H1 (cell line): ENCODE measurements around the gene PIAS4. TPM values are rescaled to one million over a fixed set of nuclear protein-coding genes. Genes with fewer than 3 reads are reported as not detected.

Experiments used
- CTCF ChIA-PET: fragments of 300-600 bp; sonication (Branson Sonifier 250); formaldehyde crosslinking; loops from one replicate; lab custom pipeline; 2021; ENCODE audit not compliant: partially characterized antibody; lab: Charles Lee
- POLR2A ChIA-PET: fragments of 300-600 bp; sonication (Branson Sonifier 250); formaldehyde crosslinking; loops from one replicate; lab custom pipeline; 2021; ENCODE audit warnings: inconsistent platforms; ENCODE audit not compliant: partially characterized antibody; lab: Charles Lee
- DNase-seq, 2 experiments: peaks; one replicate each; pipeline versions ENCODE4 v3.0.0 to v3.0.0-alpha.2; 2010 to 2022; ENCODE audit warnings: low spot score in 2 of 2, low read depth in 1 of 2, mixed read lengths in 1 of 2
- FAIRE-seq: peaks from 2 replicates; lab custom pipeline; 2011; peaks lifted over from hg19 to GRCh38; lab: Jason Lieb, UNC
- H2AFZ ChIP-seq: 2 replicates; pipeline ENCODE4 v1.8.1; 2012; ENCODE audit warnings: low read length, inconsistent platforms
- H2AK5ac ChIP-seq: 2 replicates; pipeline ENCODE4 v1.6.1; 2013; ENCODE audit warnings: low read depth, low read length
- H2BK120ac ChIP-seq: replicated peaks from 2 replicates; pipeline ENCODE3; 2013; ENCODE audit warnings: low read depth, low read length, inconsistent platforms
- H2BK12ac ChIP-seq: 2 replicates; pipeline ENCODE4 v1.6.1; 2013; ENCODE audit warnings: low read depth, low read length
- H2BK15ac ChIP-seq: 2 replicates; pipeline ENCODE4 v1.6.1; 2013; ENCODE audit warnings: low read length
- H2BK20ac ChIP-seq: 2 replicates; pipeline ENCODE4 v1.6.1; 2013; ENCODE audit warnings: low read length
- H2BK5ac ChIP-seq: 2 replicates; pipeline ENCODE4 v1.6.1; 2013; ENCODE audit warnings: low read depth, low read length
- H3K14ac ChIP-seq: 2 replicates; pipeline ENCODE4 v1.6.1; 2013; ENCODE audit warnings: inconsistent platforms; ENCODE audit not compliant: insufficient read length
- H3K18ac ChIP-seq: 2 replicates; pipeline ENCODE4 v1.6.1; 2013; ENCODE audit warnings: low read length; ENCODE audit errors: extremely low read depth
- H3K23ac ChIP-seq: 2 replicates; pipeline ENCODE4 v1.6.1; 2013; ENCODE audit warnings: inconsistent platforms; ENCODE audit not compliant: insufficient read length
- H3K23me2 ChIP-seq: 2 replicates; pipeline ENCODE4 v1.6.1; 2013; ENCODE audit warnings: low read depth, low read length
- H3K27ac ChIP-seq: 2 replicates; pipeline ENCODE4 v1.6.1; 2011; ENCODE audit warnings: low read depth, low read length, inconsistent platforms
- H3K27me3 ChIP-seq, 4 experiments: replicated peaks in 1 of 4; 1 replicate in 1 of 4; 2 replicates in 3 of 4; pipeline versions ENCODE4 v1.6.1 to v1.8.1; 2011 to 2013; ENCODE audit warnings: low read length in 3 of 4, mild to moderate bottlenecking in 3 of 4, inconsistent platforms in 2 of 4, mixed read lengths in 2 of 4, moderate library complexity in 1 of 4; ENCODE audit not compliant: control insufficient read depth in 3 of 4, insufficient read depth in 3 of 4; ENCODE audit errors: extremely low read depth in 1 of 4
- H3K36me3 ChIP-seq, 4 experiments: 2 replicates each; pipeline versions ENCODE4 v1.6.1 to v1.8.1; 2011 to 2013; ENCODE audit warnings: mild to moderate bottlenecking in 4 of 4, low read length in 3 of 4, moderate library complexity in 2 of 4, control low read depth in 1 of 4, inconsistent platforms in 1 of 4; ENCODE audit not compliant: insufficient read depth in 4 of 4, control insufficient read depth in 2 of 4
- H3K4ac ChIP-seq: replicated peaks from 2 replicates; pipeline ENCODE3; 2013; ENCODE audit warnings: low read length, low read depth, mixed read lengths, inconsistent platforms; ENCODE audit not compliant: insufficient read length
- H3K4me1 ChIP-seq, 4 experiments: replicated peaks in 1 of 4; 1 replicate in 1 of 4; 2 replicates in 3 of 4; pipeline versions ENCODE4 v1.6.1 to v1.8.1; 2011 to 2013; ENCODE audit warnings: low read length in 3 of 4, inconsistent platforms in 2 of 4, mixed read lengths in 1 of 4; ENCODE audit not compliant: insufficient read depth in 4 of 4, control insufficient read depth in 3 of 4
- H3K4me2 ChIP-seq, 2 experiments: 2 replicates each; pipeline versions ENCODE4 v1.6.1 to v1.8.1; 2011 to 2013; ENCODE audit warnings: low read depth in 2 of 2, low read length in 2 of 2, control low read depth in 1 of 2, inconsistent platforms in 1 of 2, mild to moderate bottlenecking in 1 of 2; ENCODE audit not compliant: insufficient read depth in 1 of 2
- H3K4me3 ChIP-seq, 4 experiments: fragments of 200-600, 300-600 bp in 1 of 4; sonication (generic), shearing (Covaris generic), sonication (Bioruptor Twin) in 1 of 4; 2 replicates each; pipeline versions ENCODE4 v1.5.1 to v1.8.1; 2011 to 2016; ENCODE audit warnings: low read length in 4 of 4, low read depth in 3 of 4, control low read depth in 2 of 4, inconsistent platforms in 2 of 4, mild to moderate bottlenecking in 2 of 4, mixed read lengths in 1 of 4, moderate library complexity in 1 of 4; ENCODE audit not compliant: insufficient read depth in 2 of 4; ENCODE audit errors: extremely low read depth in 1 of 4
- H3K56ac ChIP-seq: replicated peaks from 2 replicates; pipeline ENCODE3; 2013; ENCODE audit warnings: low read depth, mild to moderate bottlenecking, mixed read lengths, low read length, inconsistent platforms; ENCODE audit not compliant: insufficient read length
- H3K79me1 ChIP-seq: 2 replicates; pipeline ENCODE4 v1.6.1; 2013; ENCODE audit warnings: low read depth, low read length, control low read depth
- H3K79me2 ChIP-seq, 2 experiments: 2 replicates each; pipeline versions ENCODE4 v1.6.1 to v1.8.1; 2012 to 2013; ENCODE audit warnings: low read length in 2 of 2, mild to moderate bottlenecking in 2 of 2, inconsistent platforms in 1 of 2; ENCODE audit not compliant: insufficient read depth in 2 of 2, control insufficient read depth in 1 of 2
- H3K9ac ChIP-seq, 4 experiments: replicated peaks in 1 of 4; 1 replicate in 1 of 4; 2 replicates in 3 of 4; pipeline versions ENCODE4 v1.6.1 to v1.8.1; 2011 to 2013; ENCODE audit warnings: low read depth in 3 of 4, low read length in 3 of 4, control low read depth in 2 of 4, mild to moderate bottlenecking in 2 of 4, moderate library complexity in 2 of 4, inconsistent platforms in 1 of 4; ENCODE audit errors: extremely low read depth in 1 of 4
- H3K9me3 ChIP-seq, 2 experiments: 2 replicates each; pipeline versions ENCODE4 v1.6.1 to v1.8.1; 2012 to 2013; ENCODE audit warnings: mild to moderate bottlenecking in 2 of 2, moderate library complexity in 2 of 2, control low read depth in 1 of 2, inconsistent platforms in 1 of 2, low read depth in 1 of 2, low read length in 1 of 2, mixed read lengths in 1 of 2; ENCODE audit not compliant: insufficient read depth in 2 of 2
- H4K20me1 ChIP-seq, 2 experiments: replicated peaks in 1 of 2; 2 replicates each; pipeline versions ENCODE3 to v1.8.1; 2011 to 2013; ENCODE audit warnings: inconsistent platforms in 2 of 2, low read length in 2 of 2, mild to moderate bottlenecking in 1 of 2; ENCODE audit not compliant: insufficient read depth in 2 of 2, control insufficient read depth in 1 of 2
- H4K5ac ChIP-seq: 2 replicates; pipeline ENCODE4 v1.6.1; 2013; ENCODE audit warnings: low read length, low read depth, mixed read lengths, inconsistent platforms; ENCODE audit not compliant: insufficient read length
- H4K8ac ChIP-seq: 2 replicates; pipeline ENCODE4 v1.8.0; 2013; ENCODE audit warnings: mild to moderate bottlenecking, moderate library complexity, low read length, inconsistent platforms; ENCODE audit not compliant: insufficient read depth; ENCODE audit errors: extremely low read depth
- H4K91ac ChIP-seq: replicated peaks from 2 replicates; pipeline ENCODE3; 2013; ENCODE audit warnings: low read length, mixed read lengths, inconsistent platforms; ENCODE audit not compliant: insufficient read length
- CEBPB ChIP-seq: IDR thresholded peaks from 2 replicates; pipeline ENCODE4 v1.6.1; 2012; ENCODE audit warnings: low read depth, low read length
- GABPA ChIP-seq: IDR thresholded peaks from 2 replicates; pipeline ENCODE4 v1.6.1; 2011; ENCODE audit warnings: mild to moderate bottlenecking, low read length, moderate library complexity, borderline replicate concordance; ENCODE audit not compliant: insufficient read depth
- RAD21 ChIP-seq, 2 experiments: IDR thresholded peaks in 1 of 2; conservative IDR thresholded peaks in 1 of 2; 2 replicates each; pipeline ENCODE4 v1.6.1; 2011; ENCODE audit warnings: low read depth in 2 of 2, low read length in 2 of 2, improper control_type of control experiment in 1 of 2, inconsistent platforms in 1 of 2, mild to moderate bottlenecking in 1 of 2, moderate library complexity in 1 of 2
- SIRT6 ChIP-seq: IDR thresholded peaks from one replicate; pipeline ENCODE4 v1.7.1; 2012; ENCODE audit warnings: low read length, inconsistent platforms
- SIX5 ChIP-seq: IDR thresholded peaks from 2 replicates; pipeline ENCODE4 v1.6.1; 2011; ENCODE audit warnings: mild to moderate bottlenecking, low read depth, low read length
- TAF1 ChIP-seq: IDR thresholded peaks from 2 replicates; pipeline ENCODE4 v1.6.1; 2011; ENCODE audit warnings: mild to moderate bottlenecking, low read depth, low read length
- WGBS, 2 experiments: shearing (Covaris generic) in 1 of 2; methylation state at CpG; one replicate each; pipeline versions ENCODE4 v1.1.6 to v1.1.7; 2013 to 2015; ENCODE audit warnings: low lambda C conversion rate in 2 of 2, mixed read lengths in 2 of 2, inconsistent platforms in 1 of 2, low coverage in 1 of 2, missing lambda C conversion rate in 1 of 2; ENCODE audit not compliant: insufficient replicate concordance in 2 of 2, insufficient coverage in 1 of 2, insufficient read length in 1 of 2; ENCODE audit errors: extremely low coverage in 1 of 2, missing lambda C conversion rate in 1 of 2; 5-methylcytosine and 5-hydroxymethylcytosine counted together
- polyA plus RNA-seq, 7 experiments: library from polyadenylated mRNA; depleted of rRNA in 3 of 7; stranded (reverse) in 5 of 7; unstranded in 2 of 7; fragments of >200 nt in 5 of 7; fragments of 200-250 nt in 2 of 7; gene quantifications; 1 replicate in 5 of 7; 2 replicates in 1 of 7; 4 replicates in 1 of 7; pipeline versions ENCODE4 v1.2.1 to v1.2.3, GENCODE V29; 2011 to 2013; ENCODE audit warnings: missing spikeins in 2 of 7, mixed read lengths in 2 of 7
- total RNA-seq: library from RNA; stranded (reverse); fragmentation: NEBNext Ultra II Directional; extraction: Animal tissue kit (Norgen Biotek cat#: 25700); gene quantifications from 2 replicates; pipeline ENCODE4 v1.2.1, GENCODE V29; 2021

The PIAS4 gene
- total and polyA plus RNA-seq, 2 of the 8 experiments (the other 6 are each of a cell fraction or from before 2014, with no cell fraction given), result 30.2 to 51.4 TPM

- no peak overlapping the region for H3K9ac ChIP-seq
- no peak for FAIRE-seq
- CTCF ChIA-PET, result no interaction called here
Measured at GRCh38 chr19:4052993-4053422, 45.5 kb downstream of the PIAS4 start.

More at GRCh38 chr19:4052993-4053422, 45.5 kb downstream of the PIAS4 start:
- H3K4me2 ChIP-seq, result no peak overlapping the region
- no peaks in the 10 kb centered on the region for H3K9me3 ChIP-seq
- H3K4ac ChIP-seq, result no peak overlapping the region
- no peak overlapping the region for H2BK15ac ChIP-seq
- WGBS, 2 experiments, result 96% methylated on average over 13 of the region's 13 CpGs; no CpG with 5 or more reads in 1 of the 2 experiments
- peaks cover 31 to 48% of the 10 kb centered on the region in 2 experiments for H4K20me1 ChIP-seq
- peaks cover 0 to 4% (median 1%) of the 10 kb centered on the region in 4 experiments; a peak in 2 of 7 replicates for H3K4me1 ChIP-seq
- no peak overlapping the region for H4K5ac ChIP-seq
- no peak overlapping the region for H4K91ac ChIP-seq
- H2AK5ac ChIP-seq, result no peak overlapping the region
- H3K23me2 ChIP-seq, result 0 out of 2 replicates have a peak, but pooled peaks cover 3% of the 10 kb centered on the region
- H3K14ac ChIP-seq, result no peak overlapping the region
- no peak for DNase-seq
- H3K79me2 ChIP-seq, result peaks cover 3 to 54% of the 10 kb centered on the region in 2 experiments; a peak in 2 of 4 replicates
- POLR2A ChIA-PET, result interaction anchor here (1.4 to 1.5 kb wide), 2 partner anchors 12 to 14 kb away, joined by 3 to 4 read pairs; no protein-coding TSS in a partner anchor
- H3K4me3 ChIP-seq, result no peak overlapping the region
- 0 out of 2 replicates have a peak overlapping the region, but pooled peaks have one; percentile 21 for H2BK12ac ChIP-seq
- H3K79me1 ChIP-seq, result peaks cover 33% of the 10 kb centered on the region
- H2BK120ac ChIP-seq, result no peak overlapping the region
- no peak overlapping the region for H3K56ac ChIP-seq
- H2AFZ ChIP-seq, result no peak overlapping the region
- H3K18ac ChIP-seq, result no peak overlapping the region
- H3K27ac ChIP-seq, result no peak overlapping the region
- H3K27me3 ChIP-seq, result no peaks in the 10 kb centered on the region
- no peak overlapping the region for H3K23ac ChIP-seq
- peak overlapping the region; percentile 28; the same call in 1 of the 2 replicates for H4K8ac ChIP-seq
- TF ChIP-seq GABPA (no peak), SIX5 (no peak), RAD21 (IDR thresholded peaks at IDR 0.05 in 1 of 2, conservative IDR thresholded peaks at IDR 0.05 in 1 of 2; ENCODE audit: low read depth in 2 of 2, low read length in 2 of 2) (no peak), TAF1 (no peak), SIRT6 (no peak), CEBPB (no peak)
- peaks cover 2 to 27% (median 14%) of the 10 kb centered on the region in 4 experiments for H3K36me3 ChIP-seq
- H2BK5ac ChIP-seq, result peak overlapping the region; percentile 46; the same call in 1 of the 2 replicates
- H2BK20ac ChIP-seq, result no peak overlapping the region
